ENCODE results near the gene BCAP31.

DNA sequence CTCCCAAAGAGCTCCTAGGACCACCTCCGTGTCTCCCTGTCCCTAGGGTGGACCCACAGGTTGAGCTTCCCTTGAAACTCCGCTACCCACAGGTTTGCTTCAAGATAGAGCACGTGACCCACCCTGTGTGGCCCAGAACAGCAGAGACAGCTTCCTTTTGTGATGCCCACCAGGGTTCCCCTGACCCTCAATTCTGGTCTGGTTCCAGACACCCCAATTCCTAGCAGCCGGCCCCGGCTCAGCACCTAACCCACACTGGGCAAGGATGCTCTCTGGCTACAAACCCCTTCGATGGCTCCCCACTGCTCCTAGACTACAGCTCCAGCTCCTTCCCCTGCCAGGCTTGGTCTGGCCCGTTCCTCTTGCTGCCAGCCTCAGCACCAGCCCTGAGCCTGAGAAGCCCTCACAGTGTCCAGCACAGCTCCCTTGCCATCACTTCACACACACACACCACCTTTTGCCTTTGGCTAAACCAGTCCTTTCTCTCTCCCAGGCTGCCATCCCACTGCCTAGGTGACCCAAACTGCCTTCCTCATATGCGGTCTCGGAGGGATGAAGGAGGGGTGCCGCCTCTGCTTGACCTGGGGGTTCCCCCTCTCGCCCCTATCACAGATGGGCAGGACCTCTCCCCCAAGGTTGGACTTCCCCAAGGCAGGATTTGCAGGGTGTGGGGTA, 56.8 kb downstream of the BCAP31 start:
- TF ChIP-seq POLR2A (IDR thresholded peaks at IDR 0.05): no peak
- TF ChIP-seq, protein P1, sequence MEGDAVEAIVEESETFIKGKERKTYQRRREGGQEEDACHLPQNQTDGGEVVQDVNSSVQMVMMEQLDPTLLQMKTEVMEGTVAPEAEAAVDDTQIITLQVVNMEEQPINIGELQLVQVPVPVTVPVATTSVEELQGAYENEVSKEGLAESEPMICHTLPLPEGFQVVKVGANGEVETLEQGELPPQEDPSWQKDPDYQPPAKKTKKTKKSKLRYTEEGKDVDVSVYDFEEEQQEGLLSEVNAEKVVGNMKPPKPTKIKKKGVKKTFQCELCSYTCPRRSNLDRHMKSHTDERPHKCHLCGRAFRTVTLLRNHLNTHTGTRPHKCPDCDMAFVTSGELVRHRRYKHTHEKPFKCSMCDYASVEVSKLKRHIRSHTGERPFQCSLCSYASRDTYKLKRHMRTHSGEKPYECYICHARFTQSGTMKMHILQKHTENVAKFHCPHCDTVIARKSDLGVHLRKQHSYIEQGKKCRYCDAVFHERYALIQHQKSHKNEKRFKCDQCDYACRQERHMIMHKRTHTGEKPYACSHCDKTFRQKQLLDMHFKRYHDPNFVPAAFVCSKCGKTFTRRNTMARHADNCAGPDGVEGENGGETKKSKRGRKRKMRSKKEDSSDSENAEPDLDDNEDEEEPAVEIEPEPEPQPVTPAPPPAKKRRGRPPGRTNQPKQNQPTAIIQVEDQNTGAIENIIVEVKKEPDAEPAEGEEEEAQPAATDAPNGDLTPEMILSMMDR (IDR thresholded peaks at IDR 0.05): no peak

Data from thyroid gland (tissue), 4 donors.